HepG2 (cell line): ENCODE results near the gene CFAP100. TPM values are rescaled to one million over a fixed set of nuclear protein-coding genes. Genes with fewer than 3 reads are reported as not detected.

Experiments used
- AKAP8 ChIP-seq: sonication (generic); formaldehyde crosslinking; IDR thresholded peaks from 2 replicates; pipeline ENCODE4 v1.5.1; 2020; ENCODE audit warnings: mild to moderate bottlenecking, missing genetic modification reagents
- ERF ChIP-seq: IDR thresholded peaks from 2 replicates; pipeline ENCODE4 v1.6.1; 2018; ENCODE audit warnings: missing biosample characterization, missing genetic modification reagents
- ESRRA ChIP-seq: sonication (generic); formaldehyde crosslinking; IDR thresholded peaks from 2 replicates; pipeline ENCODE4 v1.5.1; 2020; ENCODE audit warnings: mild to moderate bottlenecking, low read depth, missing genetic modification reagents
- HOXA3 ChIP-seq: sonication (generic); formaldehyde crosslinking; IDR thresholded peaks from 2 replicates; pipeline ENCODE4 v1.5.0; 2020; ENCODE audit warnings: missing genetic modification reagents
- MEIS2 ChIP-seq: sonication (generic); formaldehyde crosslinking; IDR thresholded peaks from 2 replicates; pipeline ENCODE4 v1.9.0; 2021; ENCODE audit warnings: mild to moderate bottlenecking, missing genetic modification reagents
- MTA3 ChIP-seq: sonication (generic); formaldehyde crosslinking; IDR thresholded peaks from 2 replicates; pipeline ENCODE4 v1.4.0; 2020; ENCODE audit warnings: missing genetic modification reagents
- RBFOX2 ChIP-seq: fragments of 200-400 bp; formaldehyde crosslinking; IDR thresholded peaks from 2 replicates; pipeline ENCODE4 v1.6.1; 2017; ENCODE audit warnings: low read depth, mild to moderate bottlenecking, low read length
- TP53 ChIP-seq: sonication (generic); formaldehyde crosslinking; conservative IDR thresholded peaks from 2 replicates; pipeline ENCODE4 v1.4.0; 2020; ENCODE audit warnings: missing genetic modification reagents
- polyA plus RNA-seq, 8 experiments: library from polyadenylated mRNA; depleted of rRNA in 3 of 8; stranded (reverse) in 7 of 8; unstranded in 1 of 8; fragments of >200 nt; fragmentation: Illumina TruSeq in 4 of 8; extraction: Trizol in 4 of 8; gene quantifications; 2 replicates each; pipeline versions ENCODE4 v1.2.1 to v1.2.3, GENCODE V29; 2011 to 2016; ENCODE audit warnings: low read depth in 4 of 8, missing spikeins in 1 of 8, mixed read lengths in 1 of 8; ENCODE audit not compliant: insufficient read depth in 1 of 8
- total RNA-seq, 5 experiments: library from RNA; depleted of rRNA; stranded (reverse); fragments of >200 nt; fragmentation: Illumina TruSeq; extraction: Trizol; gene quantifications; 2 replicates each; pipeline ENCODE4 v1.2.3, GENCODE V29; 2016; ENCODE audit warnings: low read depth in 1 of 5
- TF ChIP-seq, protein P1 (sequence below): sonication (generic); formaldehyde crosslinking; IDR thresholded peaks from 2 replicates; pipeline ENCODE4 v1.8.1; 2023; ENCODE audit warnings: mild to moderate bottlenecking, missing genetic modification reagents
- TF ChIP-seq, protein P2 (sequence below): sonication (generic); formaldehyde crosslinking; IDR thresholded peaks from 2 replicates; pipeline ENCODE4 v1.4.0; 2020; ENCODE audit warnings: missing genetic modification reagents
- TF ChIP-seq, protein P3 (sequence below): sonication (generic); formaldehyde crosslinking; IDR thresholded peaks from 2 replicates; pipeline ENCODE4 v1.4.0; 2020; ENCODE audit warnings: missing genetic modification reagents
- TF ChIP-seq, protein P4 (sequence below): sonication (generic); formaldehyde crosslinking; IDR thresholded peaks from 2 replicates; pipeline ENCODE4 v1.4.0; 2020; ENCODE audit warnings: missing genetic modification reagents
- TF ChIP-seq, protein P5 (sequence below): sonication (generic); formaldehyde crosslinking; IDR thresholded peaks from 2 replicates; pipeline ENCODE4 v1.4.0; 2020; ENCODE audit warnings: missing genetic modification reagents

CFAP100 gene
- total and polyA plus RNA-seq, 2 of the 13 experiments (the other 11 are each of a cell fraction or from before 2014, with no cell fraction given), result 0.32 TPM; not detected in 1

DNA sequence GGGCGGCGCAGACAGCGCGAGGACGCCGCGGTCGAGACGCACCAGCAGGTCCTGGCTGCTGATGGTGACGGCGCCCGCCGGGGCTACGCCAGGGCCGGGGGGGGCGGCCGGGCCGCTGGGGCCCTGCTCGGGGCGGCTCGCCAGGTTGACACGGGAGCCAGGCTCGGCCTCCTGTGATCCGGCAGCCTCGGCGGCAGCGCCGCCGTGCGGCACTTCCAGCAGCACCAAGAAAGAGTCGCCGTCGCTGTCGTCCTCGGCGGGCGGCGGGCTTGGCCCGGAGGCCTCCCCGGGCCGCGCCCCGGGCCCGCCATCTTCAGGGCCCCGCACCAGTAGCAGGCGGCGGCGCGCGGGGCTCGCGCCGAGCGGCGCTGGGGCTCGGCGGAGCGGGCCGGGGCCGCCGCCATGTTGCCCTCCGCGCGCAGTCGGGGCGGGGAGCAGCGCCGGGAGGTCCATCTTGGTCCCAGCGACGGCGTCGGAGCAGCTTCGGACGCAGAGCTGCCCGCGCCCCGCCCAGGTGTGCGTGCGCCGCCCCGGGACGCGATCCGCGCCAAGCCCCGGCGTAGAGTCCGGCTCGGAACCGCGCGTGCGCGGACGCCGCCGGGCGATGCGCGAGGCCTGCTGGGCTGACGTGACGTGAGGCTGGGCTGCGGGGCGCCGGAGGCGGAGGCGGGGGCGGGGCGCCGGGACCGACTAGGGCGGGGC, 80.9 kb downstream of the CFAP100 start, which contains the start of gene ZXDC (continued):
- TF ChIP-seq, protein P1, sequence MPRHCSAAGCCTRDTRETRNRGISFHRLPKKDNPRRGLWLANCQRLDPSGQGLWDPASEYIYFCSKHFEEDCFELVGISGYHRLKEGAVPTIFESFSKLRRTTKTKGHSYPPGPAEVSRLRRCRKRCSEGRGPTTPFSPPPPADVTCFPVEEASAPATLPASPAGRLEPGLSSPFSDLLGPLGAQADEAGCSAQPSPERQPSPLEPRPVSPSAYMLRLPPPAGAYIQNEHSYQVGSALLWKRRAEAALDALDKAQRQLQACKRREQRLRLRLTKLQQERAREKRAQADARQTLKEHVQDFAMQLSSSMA, result no peak
- TF ChIP-seq AKAP8 (CRISPR knock-in tag) (0 out of 2 replicates have a peak, but pooled peaks have one; percentile 5), TP53 (CRISPR knock-in tag) (no peak), RBFOX2 (peak; percentile 82), ERF (CRISPR knock-in tag) (no peak), ESRRA (CRISPR knock-in tag) (no peak), MTA3 (CRISPR knock-in tag) (no peak), HOXA3 (CRISPR knock-in tag) (peak; percentile 75), MEIS2 (0 out of 2 replicates have a peak, but pooled peaks have one; percentile 2)
- TF ChIP-seq, protein P2, sequence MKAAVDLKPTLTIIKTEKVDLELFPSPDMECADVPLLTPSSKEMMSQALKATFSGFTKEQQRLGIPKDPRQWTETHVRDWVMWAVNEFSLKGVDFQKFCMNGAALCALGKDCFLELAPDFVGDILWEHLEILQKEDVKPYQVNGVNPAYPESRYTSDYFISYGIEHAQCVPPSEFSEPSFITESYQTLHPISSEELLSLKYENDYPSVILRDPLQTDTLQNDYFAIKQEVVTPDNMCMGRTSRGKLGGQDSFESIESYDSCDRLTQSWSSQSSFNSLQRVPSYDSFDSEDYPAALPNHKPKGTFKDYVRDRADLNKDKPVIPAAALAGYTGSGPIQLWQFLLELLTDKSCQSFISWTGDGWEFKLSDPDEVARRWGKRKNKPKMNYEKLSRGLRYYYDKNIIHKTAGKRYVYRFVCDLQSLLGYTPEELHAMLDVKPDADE, result 0 out of 2 replicates have a peak, but pooled peaks have one; percentile 7
- TF ChIP-seq, protein P3, sequence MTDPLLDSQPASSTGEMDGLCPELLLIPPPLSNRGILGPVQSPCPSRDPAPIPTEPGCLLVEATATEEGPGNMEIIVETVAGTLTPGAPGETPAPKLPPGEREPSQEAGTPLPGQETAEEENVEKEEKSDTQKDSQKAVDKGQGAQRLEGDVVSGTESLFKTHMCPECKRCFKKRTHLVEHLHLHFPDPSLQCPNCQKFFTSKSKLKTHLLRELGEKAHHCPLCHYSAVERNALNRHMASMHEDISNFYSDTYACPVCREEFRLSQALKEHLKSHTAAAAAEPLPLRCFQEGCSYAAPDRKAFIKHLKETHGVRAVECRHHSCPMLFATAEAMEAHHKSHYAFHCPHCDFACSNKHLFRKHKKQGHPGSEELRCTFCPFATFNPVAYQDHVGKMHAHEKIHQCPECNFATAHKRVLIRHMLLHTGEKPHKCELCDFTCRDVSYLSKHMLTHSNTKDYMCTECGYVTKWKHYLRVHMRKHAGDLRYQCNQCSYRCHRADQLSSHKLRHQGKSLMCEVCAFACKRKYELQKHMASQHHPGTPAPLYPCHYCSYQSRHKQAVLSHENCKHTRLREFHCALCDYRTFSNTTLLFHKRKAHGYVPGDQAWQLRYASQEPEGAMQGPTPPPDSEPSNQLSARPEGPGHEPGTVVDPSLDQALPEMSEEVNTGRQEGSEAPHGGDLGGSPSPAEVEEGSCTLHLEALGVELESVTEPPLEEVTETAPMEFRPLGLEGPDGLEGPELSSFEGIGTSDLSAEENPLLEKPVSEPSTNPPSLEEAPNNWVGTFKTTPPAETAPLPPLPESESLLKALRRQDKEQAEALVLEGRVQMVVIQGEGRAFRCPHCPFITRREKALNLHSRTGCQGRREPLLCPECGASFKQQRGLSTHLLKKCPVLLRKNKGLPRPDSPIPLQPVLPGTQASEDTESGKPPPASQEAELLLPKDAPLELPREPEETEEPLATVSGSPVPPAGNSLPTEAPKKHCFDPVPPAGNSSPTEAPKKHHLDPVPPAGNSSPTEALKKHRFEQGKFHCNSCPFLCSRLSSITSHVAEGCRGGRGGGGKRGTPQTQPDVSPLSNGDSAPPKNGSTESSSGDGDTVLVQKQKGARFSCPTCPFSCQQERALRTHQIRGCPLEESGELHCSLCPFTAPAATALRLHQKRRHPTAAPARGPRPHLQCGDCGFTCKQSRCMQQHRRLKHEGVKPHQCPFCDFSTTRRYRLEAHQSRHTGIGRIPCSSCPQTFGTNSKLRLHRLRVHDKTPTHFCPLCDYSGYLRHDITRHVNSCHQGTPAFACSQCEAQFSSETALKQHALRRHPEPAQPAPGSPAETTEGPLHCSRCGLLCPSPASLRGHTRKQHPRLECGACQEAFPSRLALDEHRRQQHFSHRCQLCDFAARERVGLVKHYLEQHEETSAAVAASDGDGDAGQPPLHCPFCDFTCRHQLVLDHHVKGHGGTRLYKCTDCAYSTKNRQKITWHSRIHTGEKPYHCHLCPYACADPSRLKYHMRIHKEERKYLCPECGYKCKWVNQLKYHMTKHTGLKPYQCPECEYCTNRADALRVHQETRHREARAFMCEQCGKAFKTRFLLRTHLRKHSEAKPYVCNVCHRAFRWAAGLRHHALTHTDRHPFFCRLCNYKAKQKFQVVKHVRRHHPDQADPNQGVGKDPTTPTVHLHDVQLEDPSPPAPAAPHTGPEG (CRISPR knock-in tag), result peak; percentile 60; the same call in 1 of the 2 replicates
- TF ChIP-seq, protein P4, sequence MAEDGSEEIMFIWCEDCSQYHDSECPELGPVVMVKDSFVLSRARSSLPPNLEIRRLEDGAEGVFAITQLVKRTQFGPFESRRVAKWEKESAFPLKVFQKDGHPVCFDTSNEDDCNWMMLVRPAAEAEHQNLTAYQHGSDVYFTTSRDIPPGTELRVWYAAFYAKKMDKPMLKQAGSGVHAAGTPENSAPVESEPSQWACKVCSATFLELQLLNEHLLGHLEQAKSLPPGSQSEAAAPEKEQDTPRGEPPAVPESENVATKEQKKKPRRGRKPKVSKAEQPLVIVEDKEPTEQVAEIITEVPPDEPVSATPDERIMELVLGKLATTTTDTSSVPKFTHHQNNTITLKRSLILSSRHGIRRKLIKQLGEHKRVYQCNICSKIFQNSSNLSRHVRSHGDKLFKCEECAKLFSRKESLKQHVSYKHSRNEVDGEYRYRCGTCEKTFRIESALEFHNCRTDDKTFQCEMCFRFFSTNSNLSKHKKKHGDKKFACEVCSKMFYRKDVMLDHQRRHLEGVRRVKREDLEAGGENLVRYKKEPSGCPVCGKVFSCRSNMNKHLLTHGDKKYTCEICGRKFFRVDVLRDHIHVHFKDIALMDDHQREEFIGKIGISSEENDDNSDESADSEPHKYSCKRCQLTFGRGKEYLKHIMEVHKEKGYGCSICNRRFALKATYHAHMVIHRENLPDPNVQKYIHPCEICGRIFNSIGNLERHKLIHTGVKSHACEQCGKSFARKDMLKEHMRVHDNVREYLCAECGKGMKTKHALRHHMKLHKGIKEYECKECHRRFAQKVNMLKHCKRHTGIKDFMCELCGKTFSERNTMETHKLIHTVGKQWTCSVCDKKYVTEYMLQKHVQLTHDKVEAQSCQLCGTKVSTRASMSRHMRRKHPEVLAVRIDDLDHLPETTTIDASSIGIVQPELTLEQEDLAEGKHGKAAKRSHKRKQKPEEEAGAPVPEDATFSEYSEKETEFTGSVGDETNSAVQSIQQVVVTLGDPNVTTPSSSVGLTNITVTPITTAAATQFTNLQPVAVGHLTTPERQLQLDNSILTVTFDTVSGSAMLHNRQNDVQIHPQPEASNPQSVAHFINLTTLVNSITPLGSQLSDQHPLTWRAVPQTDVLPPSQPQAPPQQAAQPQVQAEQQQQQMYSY (CRISPR knock-in tag), result peak; percentile 88
- TF ChIP-seq, protein P5, sequence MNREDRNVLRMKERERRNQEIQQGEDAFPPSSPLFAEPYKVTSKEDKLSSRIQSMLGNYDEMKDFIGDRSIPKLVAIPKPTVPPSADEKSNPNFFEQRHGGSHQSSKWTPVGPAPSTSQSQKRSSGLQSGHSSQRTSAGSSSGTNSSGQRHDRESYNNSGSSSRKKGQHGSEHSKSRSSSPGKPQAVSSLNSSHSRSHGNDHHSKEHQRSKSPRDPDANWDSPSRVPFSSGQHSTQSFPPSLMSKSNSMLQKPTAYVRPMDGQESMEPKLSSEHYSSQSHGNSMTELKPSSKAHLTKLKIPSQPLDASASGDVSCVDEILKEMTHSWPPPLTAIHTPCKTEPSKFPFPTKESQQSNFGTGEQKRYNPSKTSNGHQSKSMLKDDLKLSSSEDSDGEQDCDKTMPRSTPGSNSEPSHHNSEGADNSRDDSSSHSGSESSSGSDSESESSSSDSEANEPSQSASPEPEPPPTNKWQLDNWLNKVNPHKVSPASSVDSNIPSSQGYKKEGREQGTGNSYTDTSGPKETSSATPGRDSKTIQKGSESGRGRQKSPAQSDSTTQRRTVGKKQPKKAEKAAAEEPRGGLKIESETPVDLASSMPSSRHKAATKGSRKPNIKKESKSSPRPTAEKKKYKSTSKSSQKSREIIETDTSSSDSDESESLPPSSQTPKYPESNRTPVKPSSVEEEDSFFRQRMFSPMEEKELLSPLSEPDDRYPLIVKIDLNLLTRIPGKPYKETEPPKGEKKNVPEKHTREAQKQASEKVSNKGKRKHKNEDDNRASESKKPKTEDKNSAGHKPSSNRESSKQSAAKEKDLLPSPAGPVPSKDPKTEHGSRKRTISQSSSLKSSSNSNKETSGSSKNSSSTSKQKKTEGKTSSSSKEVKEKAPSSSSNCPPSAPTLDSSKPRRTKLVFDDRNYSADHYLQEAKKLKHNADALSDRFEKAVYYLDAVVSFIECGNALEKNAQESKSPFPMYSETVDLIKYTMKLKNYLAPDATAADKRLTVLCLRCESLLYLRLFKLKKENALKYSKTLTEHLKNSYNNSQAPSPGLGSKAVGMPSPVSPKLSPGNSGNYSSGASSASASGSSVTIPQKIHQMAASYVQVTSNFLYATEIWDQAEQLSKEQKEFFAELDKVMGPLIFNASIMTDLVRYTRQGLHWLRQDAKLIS (CRISPR knock-in tag), result no peak
